HepG2 (cell line): Measurements from ENCODE around the gene MAP3K14. TPM values are rescaled to one million over a fixed set of nuclear protein-coding genes. Genes with fewer than 3 reads are reported as not detected.

Source experiments
- ATAC-seq: fragments of 200-7000 bp; cut with Tn5 transposase; 3 replicates; pipeline ENCODE4 v1.9.1; 2020; ENCODE audit warnings: mild to moderate bottlenecking, moderate library complexity
- BruUV-seq: library from RNA; stranded (reverse); fragments of 400-500 nt; replicated peaks from 2 replicates; lab custom pipeline; 2021; lab: Mats Ljungman, UMichigan
- CTCF ChIA-PET: fragments of 300-600 bp; formaldehyde crosslinking; extraction: SDS; loops from one replicate; lab custom pipeline; 2021; ENCODE audit warnings: low total read pairs, inconsistent platforms, low intra/inter-chr PET ratio; lab: Yijun Ruan, JAX
- POLR2A ChIA-PET: fragments of 350-600 bp; sonication (Branson Sonifier 250); formaldehyde crosslinking; loops from one replicate; lab custom pipeline; 2020; ENCODE audit warnings: antibody characterized with exemption, inconsistent platforms; lab: Yijun Ruan, JAX
- DNase-seq: peaks from one replicate; pipeline ENCODE4 v3.0.0-alpha.2; 2015; ENCODE audit warnings: low spot score
- FAIRE-seq: peaks from 3 replicates; lab custom pipeline; 2011; peaks lifted over from hg19 to GRCh38; lab: Jason Lieb, UNC
- H2AFZ ChIP-seq: one replicate; pipeline ENCODE4 v1.6.1; 2011; ENCODE audit warnings: low read length, inconsistent platforms
- H3K27ac ChIP-seq: fragments of 300-600 bp; 3 replicates; pipeline ENCODE4 v1.8.0; 2011; ENCODE audit warnings: mixed run types, mild to moderate bottlenecking, mixed read lengths, low read length, inconsistent platforms; ENCODE audit not compliant: insufficient read depth; ENCODE audit errors: extremely low read length
- H3K27me3 ChIP-seq, 2 experiments: fragments of 200-600 bp in 1 of 2; 2 replicates in 1 of 2; 3 replicates in 1 of 2; pipeline versions ENCODE4 v1.6.0 to v1.8.0; 2011; ENCODE audit warnings: low read length in 2 of 2, mild to moderate bottlenecking in 2 of 2, moderate library complexity in 2 of 2, inconsistent platforms in 1 of 2; ENCODE audit not compliant: insufficient read depth in 2 of 2, control insufficient read depth in 1 of 2
- H3K36me3 ChIP-seq, 2 experiments: fragments of 200-600 bp in 1 of 2; replicated peaks in 1 of 2; 2 replicates in 1 of 2; 3 replicates in 1 of 2; pipeline versions ENCODE4 v1.5.1 to v1.8.0; 2011; ENCODE audit warnings: low read length in 2 of 2, inconsistent platforms in 1 of 2; ENCODE audit not compliant: insufficient read depth in 2 of 2, control insufficient read depth in 1 of 2
- H3K4me1 ChIP-seq: 2 replicates; pipeline ENCODE4 v1.5.1; 2012; ENCODE audit warnings: low read length, inconsistent platforms; ENCODE audit not compliant: insufficient read depth
- H3K4me2 ChIP-seq: 2 replicates; pipeline ENCODE4 v1.6.0; 2011; ENCODE audit warnings: low read depth, low read length, inconsistent platforms
- H3K4me3 ChIP-seq, 3 experiments: fragments of 200-600 bp in 1 of 3; sonication (generic), shearing (Covaris generic) in 1 of 3; replicated peaks in 1 of 3; 2 replicates each; pipeline ENCODE4 v1.5.1; 2011 to 2016; ENCODE audit warnings: low read length in 3 of 3, inconsistent platforms in 2 of 3, low read depth in 2 of 3, mild to moderate bottlenecking in 2 of 3, control low read depth in 1 of 3, mixed read lengths in 1 of 3; ENCODE audit not compliant: insufficient read depth in 1 of 3
- H3K79me2 ChIP-seq: one replicate; pipeline ENCODE4 v1.6.1; 2011; ENCODE audit warnings: low read length, inconsistent platforms; ENCODE audit not compliant: insufficient read depth
- H3K9ac ChIP-seq: 2 replicates; pipeline ENCODE4 v1.6.0; 2011; ENCODE audit warnings: mild to moderate bottlenecking, low read depth, low read length, inconsistent platforms; ENCODE audit not compliant: insufficient read depth
- H3K9me3 ChIP-seq: 2 replicates; pipeline ENCODE4 v1.5.1; 2012; ENCODE audit warnings: mild to moderate bottlenecking, low read length
- H4K20me1 ChIP-seq: 2 replicates; pipeline ENCODE4 v1.6.0; 2011; ENCODE audit warnings: inconsistent platforms, mild to moderate bottlenecking, low read length, moderate library complexity; ENCODE audit not compliant: insufficient read depth
- ADNP ChIP-seq: sonication (generic); formaldehyde crosslinking; IDR thresholded peaks from 2 replicates; pipeline ENCODE4 v1.4.0; 2020; ENCODE audit warnings: missing genetic modification reagents
- ARNT2 ChIP-seq: sonication (generic); formaldehyde crosslinking; IDR thresholded peaks from 2 replicates; pipeline ENCODE4 v1.8.0; 2022; ENCODE audit warnings: mild to moderate bottlenecking, low read depth, missing genetic modification reagents, moderate library complexity
- CEBPB ChIP-seq: IDR thresholded peaks from 2 replicates; pipeline ENCODE4 v1.6.1; 2011; ENCODE audit warnings: low read depth, low read length, improper control_type of control experiment, borderline replicate concordance
- CREM ChIP-seq, 2 experiments: sonication (generic) in 1 of 2; formaldehyde crosslinking in 1 of 2; IDR thresholded peaks; 2 replicates each; pipeline versions ENCODE4 v1.4.0 to v1.6.1; 2016 to 2020; ENCODE audit warnings: antibody characterized with exemption in 1 of 2, mild to moderate bottlenecking in 1 of 2, missing genetic modification reagents in 1 of 2
- HNRNPH1 ChIP-seq: fragments of 200-400 bp; formaldehyde crosslinking; optimal IDR thresholded peaks from 2 replicates; pipeline ENCODE3; 2017; ENCODE audit warnings: mild to moderate bottlenecking, low read depth, low read length
- HNRNPLL ChIP-seq: fragments of 200-400 bp; formaldehyde crosslinking; IDR thresholded peaks from 2 replicates; pipeline ENCODE4 v1.6.1; 2017; ENCODE audit warnings: mild to moderate bottlenecking, low read depth, low read length; ENCODE audit not compliant: poor library complexity, severe bottlenecking
- RFXANK ChIP-seq: IDR thresholded peaks from 2 replicates; pipeline ENCODE4 v1.6.1; 2016
- RXRB ChIP-seq: IDR thresholded peaks from 2 replicates; pipeline ENCODE4 v1.6.1; 2016; ENCODE audit warnings: borderline replicate concordance, missing genetic modification reagents, missing compliant biosample characterization
- STAT5B ChIP-seq: sonication (generic); formaldehyde crosslinking; IDR thresholded peaks from 2 replicates; pipeline ENCODE4 v1.4.0; 2020; ENCODE audit warnings: missing genetic modification reagents
- TAF1 ChIP-seq: sonication (generic); formaldehyde crosslinking; IDR thresholded peaks from 2 replicates; pipeline ENCODE4 v1.4.0; 2020; ENCODE audit warnings: missing genetic modification reagents
- THAP9 ChIP-seq: sonication (generic); formaldehyde crosslinking; IDR thresholded peaks from 2 replicates; pipeline ENCODE4; 2020; ENCODE audit warnings: missing genetic modification reagents, mild to moderate bottlenecking, borderline replicate concordance
- ZNF225 ChIP-seq: sonication (generic); formaldehyde crosslinking; IDR thresholded peaks from 2 replicates; pipeline ENCODE4 v1.4.0; 2020; ENCODE audit warnings: mild to moderate bottlenecking, missing genetic modification reagents
- ZNF468 ChIP-seq: sonication (generic); formaldehyde crosslinking; IDR thresholded peaks from 2 replicates; pipeline ENCODE4 v1.8.0; 2022; ENCODE audit warnings: mild to moderate bottlenecking, moderate library complexity, missing genetic modification reagents
- ZNF558 ChIP-seq: sonication (generic); formaldehyde crosslinking; IDR thresholded peaks from 2 replicates; pipeline ENCODE4 v1.9.0; 2022; ENCODE audit warnings: mild to moderate bottlenecking, missing genetic modification reagents, borderline replicate concordance
- ZNF619 ChIP-seq: sonication (generic); formaldehyde crosslinking; IDR thresholded peaks from 2 replicates; pipeline ENCODE4 v1.4.0; 2020; ENCODE audit warnings: mild to moderate bottlenecking, missing genetic modification reagents
- ZNF747 ChIP-seq: sonication (generic); formaldehyde crosslinking; IDR thresholded peaks from 2 replicates; pipeline ENCODE4 v1.8.1; 2023; ENCODE audit warnings: missing genetic modification reagents, mild to moderate bottlenecking, borderline replicate concordance
- ZSCAN12 ChIP-seq: sonication (generic); formaldehyde crosslinking; IDR thresholded peaks from 2 replicates; pipeline ENCODE4 v1.9.0; 2021; ENCODE audit warnings: mild to moderate bottlenecking, missing genetic modification reagents
- ZSCAN22 ChIP-seq: sonication (generic); formaldehyde crosslinking; IDR thresholded peaks from 2 replicates; pipeline ENCODE4 v1.4.0; 2020; ENCODE audit warnings: mild to moderate bottlenecking, missing genetic modification reagents
- ZSCAN9 ChIP-seq: IDR thresholded peaks from 2 replicates; pipeline ENCODE4 v1.6.1; 2016; ENCODE audit warnings: borderline replicate concordance
- ZUFSP ChIP-seq: sonication (generic); formaldehyde crosslinking; IDR thresholded peaks from 2 replicates; pipeline ENCODE4 v1.9.0; 2021; ENCODE audit warnings: missing genetic modification reagents, mild to moderate bottlenecking, borderline replicate concordance
- WGBS: methylation state at CpG from one replicate; pipeline ENCODE4 v1.1.6; 2017; ENCODE audit warnings: low lambda C conversion rate; 5-methylcytosine and 5-hydroxymethylcytosine counted together
- in situ Hi-C: cut with HindIII; loops from 2 replicates; pipeline ENCODE4 v1.10.0; 2017; ENCODE audit warnings: low pct_unique_long_range_greater_than_20kb; ENCODE audit not compliant: extremely low pct_ligation_motif_present
- intact Hi-C: fragments of 100-400 bp; cut with micrococcal nuclease; formaldehyde crosslinking; loops from one replicate; pipeline ENCODE4 v1.10.0; 2022; ENCODE audit not compliant: unreplicated experiment
- polyA plus RNA-seq, 8 experiments: library from polyadenylated mRNA; depleted of rRNA in 3 of 8; stranded (reverse) in 7 of 8; unstranded in 1 of 8; fragments of >200 nt; fragmentation: Illumina TruSeq in 4 of 8; extraction: Trizol in 4 of 8; gene quantifications; 2 replicates each; pipeline versions ENCODE4 v1.2.1 to v1.2.3, GENCODE V29; 2011 to 2016; ENCODE audit warnings: low read depth in 4 of 8, missing spikeins in 1 of 8, mixed read lengths in 1 of 8; ENCODE audit not compliant: insufficient read depth in 1 of 8
- total RNA-seq, 5 experiments: library from RNA; depleted of rRNA; stranded (reverse); fragments of >200 nt; fragmentation: Illumina TruSeq; extraction: Trizol; gene quantifications; 2 replicates each; pipeline ENCODE4 v1.2.3, GENCODE V29; 2016; ENCODE audit warnings: low read depth in 1 of 5

The MAP3K14 gene
- total and polyA plus RNA-seq, 2 of the 13 experiments (the other 11 are each of a cell fraction or from before 2014, with no cell fraction given), result 2.6 TPM

DNA sequence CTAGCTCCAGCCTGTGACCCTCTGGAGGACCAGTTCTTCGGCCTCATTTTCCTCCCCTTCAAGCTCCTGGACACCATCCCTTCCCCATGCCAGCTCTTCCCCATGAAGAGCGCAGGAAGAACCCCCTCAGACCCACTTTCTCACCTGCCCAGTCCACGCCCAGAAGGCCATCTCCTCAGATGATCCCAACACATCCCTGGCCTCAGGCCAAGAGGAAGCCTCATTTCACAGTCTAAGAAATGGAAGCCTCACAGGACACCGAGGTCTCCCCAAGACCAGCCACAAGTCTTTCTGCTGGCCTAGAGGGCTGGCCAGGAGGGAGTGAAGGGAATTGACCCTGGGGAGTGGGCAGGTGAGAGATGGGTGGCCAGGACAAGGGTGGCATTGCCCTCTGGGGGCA is 62.9 kb downstream of the MAP3K14 start:
- Histone ChIP-seq H3K9me3 (no peaks in the 10 kb centered on the region), H2AFZ (no peak overlapping the region), H3K4me3 (no peak overlapping the region), H3K4me2 (no peak overlapping the region), H3K79me2 (no peaks in the 10 kb centered on the region), H4K20me1 (no peaks in the 10 kb centered on the region), H3K4me1 (0 out of 2 replicates have a peak, but pooled peaks cover 2% of the 10 kb centered on the region), H3K27me3 (peaks cover 0 to 28% of the 10 kb centered on the region in 2 experiments; a peak in 2 of 5 replicates), H3K27ac (no peak overlapping the region), H3K36me3 (no peaks in the 10 kb centered on the region), H3K9ac (no peak overlapping the region)
- BruUV-seq, result no TSS peak
- CTCF ChIA-PET, result no interaction called here
- in situ Hi-C loops (no loop called here), intact Hi-C loops (no loop called here)
- no peak for ATAC-seq
- TF ChIP-seq ZSCAN12 (CRISPR knock-in tag) (no peak), ADNP (CRISPR knock-in tag) (no peak), ZSCAN22 (CRISPR knock-in tag) (no peak), ZNF619 (CRISPR knock-in tag) (no peak), STAT5B (CRISPR knock-in tag) (no peak), ZUFSP (CRISPR knock-in tag) (no peak), HNRNPH1 (no peak), CREM (IDR thresholded peaks at IDR 0.05) (no peak), CREM (CRISPR knock-in tag; IDR thresholded peaks at IDR 0.05) (no peak), CEBPB (no peak), ZNF747 (CRISPR knock-in tag) (no peak), ZSCAN9 (no peak), ZNF468 (CRISPR knock-in tag) (no peak), ZNF558 (no peak), ARNT2 (no peak), HNRNPLL (no peak), TAF1 (CRISPR knock-in tag) (no peak), RXRB (CRISPR knock-in tag) (no peak), ZNF225 (CRISPR knock-in tag) (no peak), THAP9 (CRISPR knock-in tag) (no peak), RFXANK (CRISPR knock-in tag) (no peak)
- WGBS, result 29% methylated on average over 4 of the region's 4 CpGs
- POLR2A ChIA-PET, result no interaction called here
- DNase-seq, result no peak
- FAIRE-seq, result no peak
